Activated CD4-positive, alpha-beta T cell treated with anti-CD3 and anti-CD28 coated beads for 48 hours (primary cell): ENCODE measurements around the gene NEUROG1.
A peak's percentile ranks its signal among the peaks of the same experiment; 100 is the strongest.

Experiments
- DNase-seq: peaks from one replicate; pipeline ENCODE4 v3.0.0-alpha.2; 2020

The NEUROG1 gene, protein sequence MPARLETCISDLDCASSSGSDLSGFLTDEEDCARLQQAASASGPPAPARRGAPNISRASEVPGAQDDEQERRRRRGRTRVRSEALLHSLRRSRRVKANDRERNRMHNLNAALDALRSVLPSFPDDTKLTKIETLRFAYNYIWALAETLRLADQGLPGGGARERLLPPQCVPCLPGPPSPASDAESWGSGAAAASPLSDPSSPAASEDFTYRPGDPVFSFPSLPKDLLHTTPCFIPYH

DNA sequence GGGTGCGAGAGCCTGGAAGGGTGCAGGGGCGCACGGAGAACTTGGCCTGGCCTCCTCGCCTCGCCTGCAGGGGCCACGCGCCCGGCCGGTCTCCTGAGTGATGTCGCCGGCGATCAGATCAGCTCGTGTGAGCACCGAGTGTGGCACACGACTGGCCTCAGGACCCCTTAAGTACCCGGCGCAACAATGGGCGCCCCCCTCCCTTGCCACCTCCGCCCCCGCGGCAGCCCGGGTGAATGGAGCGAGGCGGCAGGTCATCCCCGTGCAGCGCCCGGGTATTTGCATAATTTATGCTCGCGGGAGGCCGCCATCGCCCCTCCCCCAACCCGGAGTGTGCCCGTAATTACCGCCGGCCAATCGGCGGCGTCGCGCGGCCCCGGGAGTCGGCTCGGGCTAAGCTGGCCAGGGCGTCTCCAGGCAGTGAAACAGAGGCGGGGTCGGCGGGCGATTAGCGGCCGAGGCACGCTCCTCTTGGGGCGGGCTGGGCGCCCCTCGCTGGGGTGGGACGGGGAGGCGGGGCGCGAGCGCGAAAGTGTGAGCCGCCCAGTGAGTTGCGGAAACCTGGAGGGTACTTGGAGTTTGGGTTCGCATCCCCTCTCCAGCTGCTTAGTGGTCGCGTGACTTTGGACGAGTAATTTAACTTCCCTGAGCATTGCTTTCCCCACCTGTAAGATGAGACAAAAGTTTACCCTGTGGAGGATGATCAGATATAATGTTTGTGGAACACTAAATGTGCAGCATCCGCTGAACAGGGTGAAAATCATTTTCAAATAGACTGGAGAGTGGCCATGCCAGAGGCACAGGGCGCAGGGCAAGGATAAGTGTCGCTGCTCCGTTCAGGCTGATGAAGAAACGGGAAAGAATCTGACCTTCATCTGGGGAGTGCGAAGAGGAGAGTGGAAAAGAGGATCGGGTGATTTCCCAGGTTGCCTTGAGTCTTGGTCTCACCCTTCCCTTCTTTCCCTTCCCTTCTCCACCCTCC is at the start of gene NEUROG1:
TSS of gene NEUROG1 (minus strand) at position 145 of the 982 bp plus-strand sequence. CDS start 274 bp downstream, outside the sequence.
- DNase-seq = no peak

DNA sequence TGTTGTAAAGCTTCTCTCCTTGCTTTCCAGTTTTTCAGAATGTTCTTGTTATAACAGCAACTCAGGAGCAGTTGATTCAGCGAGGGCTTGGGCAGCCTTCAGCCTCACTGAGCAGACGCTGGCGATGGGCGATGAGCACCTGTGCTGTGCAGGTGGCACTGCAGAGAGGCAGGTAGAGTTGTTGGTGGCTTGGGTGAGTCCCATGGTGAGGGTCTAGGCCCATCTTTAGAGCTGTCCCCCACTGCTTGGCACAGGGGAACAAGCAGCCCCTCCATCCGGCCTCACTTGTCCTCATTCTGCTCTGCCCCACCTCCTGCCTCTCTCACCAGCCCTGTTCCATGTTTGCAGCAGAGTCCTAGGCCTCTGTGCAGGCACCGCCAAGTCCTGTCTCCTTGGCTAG is 49.2 kb upstream of the NEUROG1 start:
- no peak for DNase-seq

DNA sequence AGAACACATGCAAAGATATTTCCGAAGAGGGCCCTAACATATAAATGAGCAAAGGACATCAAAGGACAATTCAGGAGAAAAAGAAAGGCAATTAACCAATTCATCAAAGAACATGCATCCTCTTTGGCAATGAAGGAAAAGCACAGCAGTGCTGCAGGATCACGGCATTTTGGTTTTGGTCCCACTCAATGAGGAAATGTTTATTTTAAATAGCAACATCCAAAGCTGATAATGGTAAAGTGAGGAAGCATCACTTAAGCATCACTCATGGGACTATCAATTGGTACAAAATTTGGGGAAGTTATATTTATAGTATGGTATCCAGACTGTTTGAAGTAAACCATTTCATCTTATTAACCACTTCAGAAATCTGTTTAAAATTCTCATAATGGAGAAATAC is 48.5 kb upstream of the NEUROG1 start:
- DNase-seq = no peak

DNA sequence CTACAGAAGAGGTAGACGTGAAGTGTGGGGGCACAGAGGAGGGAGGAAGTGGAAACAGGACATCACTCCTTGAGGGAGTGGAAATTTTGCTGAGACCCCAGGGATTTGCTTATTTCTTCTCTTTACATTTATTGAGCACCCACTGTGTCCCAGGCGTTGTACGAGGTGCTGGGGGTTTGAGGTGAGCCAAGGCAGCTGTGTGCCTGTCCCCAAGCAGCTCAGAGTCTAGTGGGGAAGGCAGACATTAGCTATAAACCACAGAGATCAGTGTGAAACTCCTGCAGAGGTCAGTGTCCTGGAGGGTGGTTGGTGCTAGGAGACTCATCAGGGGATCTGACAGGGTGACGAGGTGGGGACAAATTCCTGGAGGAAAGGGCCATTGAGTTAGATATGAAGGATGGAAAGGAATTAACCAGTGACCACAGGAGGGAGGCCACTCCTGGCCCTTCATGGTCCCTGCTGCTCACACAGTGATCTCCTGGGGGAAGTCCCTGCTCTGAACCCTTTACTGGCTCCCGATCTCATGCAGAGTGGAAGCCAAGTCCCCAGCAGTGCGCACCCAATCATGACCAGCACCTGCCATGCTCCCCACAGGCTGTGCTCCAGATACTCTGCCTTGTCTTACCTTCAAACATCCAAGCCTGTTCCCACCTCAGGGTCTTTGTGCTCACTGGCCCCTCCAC is 46.5 kb upstream of the NEUROG1 start:
- no peak for DNase-seq

DNA sequence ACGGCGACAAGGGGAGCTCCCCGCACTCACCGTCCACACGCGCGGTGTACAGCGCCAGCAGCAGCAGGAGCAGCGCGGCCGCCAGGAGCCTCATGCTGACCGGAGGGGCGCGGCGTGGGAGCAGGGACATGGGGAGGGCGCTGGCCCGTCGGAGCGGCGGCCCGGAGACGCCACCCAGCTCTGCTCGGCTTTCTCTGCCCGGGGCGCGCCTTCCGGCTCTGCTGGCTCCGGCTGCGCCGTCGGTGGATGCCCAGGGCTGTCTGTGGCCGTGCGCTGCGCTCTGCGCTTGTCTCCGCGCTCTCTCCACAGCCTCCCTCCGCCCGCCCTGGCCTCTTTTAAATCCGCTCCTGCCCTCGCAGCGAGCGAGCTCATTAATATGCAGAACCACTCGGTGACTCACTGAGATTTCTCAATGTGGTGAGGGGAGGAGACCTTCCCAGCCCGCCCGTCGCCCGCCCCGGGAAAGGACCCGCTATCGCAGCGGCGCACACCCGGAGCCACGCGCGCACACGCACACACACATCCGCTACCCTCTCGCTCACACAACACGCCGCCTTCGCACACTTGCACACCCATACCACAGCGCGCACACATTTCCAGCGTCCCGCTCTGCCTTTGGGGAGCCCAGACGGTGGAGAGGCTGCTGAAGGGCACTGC is 43.0 kb upstream of the NEUROG1 start, which contains the start of gene CXCL14:
TSS of gene CXCL14 (minus strand) at position 307 of the 657 bp plus-strand sequence. CDS start at position 94, 213 bp downstream.
- peak; percentile 48 for DNase-seq

DNA sequence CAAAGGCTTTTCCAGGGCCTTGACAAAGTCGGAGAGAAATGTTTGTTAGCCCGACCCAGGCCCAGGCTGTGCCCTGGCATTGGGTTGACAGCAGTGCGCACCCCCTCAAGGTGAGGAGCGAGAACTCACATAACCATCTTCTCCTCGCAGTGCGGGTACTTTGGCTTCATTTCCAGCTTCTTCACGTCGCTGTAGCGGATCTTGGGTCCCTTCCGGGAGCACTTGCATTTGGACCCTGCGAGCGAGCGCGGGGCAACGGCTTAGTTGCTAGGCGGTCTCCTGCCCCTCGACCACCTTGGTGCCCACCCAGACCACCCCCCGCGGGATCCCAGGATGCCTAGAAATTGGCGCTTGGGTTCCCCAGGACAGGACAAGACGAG is 42.5 kb upstream of the NEUROG1 start:
- DNase-seq = no peak

DNA sequence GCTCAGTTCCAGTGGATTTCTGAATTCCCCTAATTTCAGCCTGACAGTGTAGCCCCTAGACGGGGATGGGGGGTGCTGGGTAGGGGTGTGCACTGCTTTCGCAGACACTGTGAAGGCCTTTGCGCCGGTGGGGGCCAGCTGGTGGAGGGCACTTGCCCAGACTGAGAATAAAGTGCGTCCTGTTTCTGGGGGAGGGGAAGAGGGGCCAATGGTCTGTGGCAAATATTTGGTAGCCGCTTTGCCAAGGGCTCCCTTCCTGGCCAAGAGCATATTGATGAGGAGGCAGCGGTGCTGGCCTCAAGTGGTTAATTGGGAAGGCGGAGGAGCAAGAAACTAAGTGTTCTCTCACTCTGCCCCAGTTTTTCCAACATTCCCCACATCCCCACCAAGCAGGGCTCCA is 41.7 kb upstream of the NEUROG1 start:
- DNase-seq = no peak

DNA sequence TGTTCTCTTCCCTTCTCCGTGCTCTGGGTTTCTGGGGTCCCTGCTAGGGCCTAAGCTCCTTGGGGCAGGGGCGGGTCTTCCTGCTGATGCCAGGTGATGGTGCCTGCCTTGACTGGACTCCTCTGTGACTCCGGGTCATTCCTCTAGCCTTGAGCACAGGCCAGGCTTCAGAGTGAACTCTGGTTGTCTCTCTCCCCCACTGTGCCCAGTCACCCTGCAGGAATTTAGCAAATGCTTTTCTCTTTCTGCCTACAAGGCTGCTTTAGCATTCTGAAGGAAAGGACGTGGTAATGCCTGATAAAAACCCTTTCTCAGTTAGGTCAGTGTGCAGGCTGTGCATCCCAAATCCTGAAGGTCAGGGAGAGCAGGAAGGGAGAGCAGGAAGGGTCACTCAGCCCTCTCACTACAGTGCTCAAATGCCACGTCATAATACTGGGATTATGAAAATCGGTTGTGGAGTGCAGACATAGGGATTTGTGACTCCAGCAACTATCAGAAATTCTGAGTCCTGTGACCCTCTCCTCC is 40.4 kb upstream of the NEUROG1 start:
- DNase-seq = no peak

DNA sequence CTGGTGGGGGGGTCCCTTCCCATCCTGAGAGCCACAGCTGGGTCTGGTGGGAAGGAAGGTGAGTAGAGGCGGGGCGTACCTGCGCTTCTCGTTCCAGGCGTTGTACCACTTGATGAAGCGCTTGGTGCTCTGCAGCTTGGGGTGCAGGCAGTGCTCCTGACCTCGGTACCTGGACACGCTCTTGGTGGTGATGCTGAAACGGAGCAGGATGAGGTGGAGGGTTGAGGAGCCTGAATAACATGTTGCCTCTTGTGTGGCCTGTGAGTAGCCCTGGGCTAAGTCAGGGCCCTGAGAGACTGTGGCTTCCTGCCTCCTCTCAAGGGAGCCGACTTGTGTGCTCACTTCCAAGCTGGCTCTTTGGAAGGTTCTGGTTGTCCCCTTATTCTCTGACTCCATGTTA is 38.7 kb upstream of the NEUROG1 start:
- DNase-seq = no peak

DNA sequence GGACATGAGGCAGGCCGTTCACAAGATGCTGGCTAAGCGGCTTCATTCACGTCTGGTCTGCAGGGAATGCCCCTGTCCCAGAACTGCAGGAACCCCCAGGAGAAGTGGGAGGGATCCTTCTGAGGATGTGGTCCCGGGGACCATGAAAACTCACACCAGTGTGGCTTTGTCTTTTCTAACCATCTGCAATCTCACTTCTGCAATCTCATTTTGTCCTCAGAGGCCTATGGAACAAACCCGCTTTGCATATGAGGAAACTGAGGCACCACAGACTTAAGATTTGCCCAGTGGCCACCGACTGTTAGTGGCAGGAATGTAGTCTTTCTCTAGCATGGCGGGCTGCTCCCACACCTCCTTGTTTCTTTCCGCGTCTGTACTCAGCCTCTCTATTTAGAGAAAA is 36.1 kb upstream of the NEUROG1 start:
- no peak for DNase-seq

DNA sequence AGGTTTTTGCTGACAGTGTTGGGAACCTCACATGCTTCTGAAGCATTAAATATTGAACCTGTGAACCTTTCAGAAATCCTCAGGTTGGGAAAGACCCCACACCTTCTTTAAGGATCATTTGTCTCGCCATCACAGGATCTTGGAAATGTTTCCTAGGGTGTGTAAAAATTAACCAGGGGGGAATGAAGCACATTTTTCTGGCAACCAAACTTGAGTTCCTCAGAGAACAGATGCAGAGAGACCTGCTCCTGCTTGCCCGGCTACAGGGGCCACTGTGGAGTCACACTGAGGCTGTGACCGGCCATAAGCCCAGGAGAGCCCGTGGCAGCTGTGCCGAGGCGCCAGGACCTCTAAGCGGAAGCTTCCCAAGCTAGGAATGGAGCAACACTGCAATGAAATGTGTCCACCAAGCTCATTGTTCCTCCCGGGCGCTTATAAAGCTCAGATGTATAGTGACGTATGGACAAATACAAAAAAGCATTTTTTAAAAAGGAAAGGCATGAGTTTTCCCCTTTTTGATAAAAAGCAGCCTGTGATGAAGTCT is 35.4 kb upstream of the NEUROG1 start:
- no peak for DNase-seq

DNA sequence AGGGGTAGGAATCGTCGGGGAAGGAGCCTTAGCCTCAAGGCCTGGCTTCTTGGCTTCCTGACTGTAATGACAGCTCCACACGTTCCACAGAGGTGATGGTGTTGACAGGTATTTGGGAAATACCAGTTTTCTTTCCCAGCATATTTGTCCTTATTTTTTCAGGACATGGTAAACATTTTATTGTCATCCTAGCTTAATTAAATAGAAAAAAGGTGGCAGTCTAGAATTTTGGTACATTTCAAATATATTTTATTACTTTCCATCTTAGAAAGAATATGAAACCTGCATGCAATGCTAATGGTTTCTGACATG is 34.6 kb upstream of the NEUROG1 start:
- no peak for DNase-seq

DNA sequence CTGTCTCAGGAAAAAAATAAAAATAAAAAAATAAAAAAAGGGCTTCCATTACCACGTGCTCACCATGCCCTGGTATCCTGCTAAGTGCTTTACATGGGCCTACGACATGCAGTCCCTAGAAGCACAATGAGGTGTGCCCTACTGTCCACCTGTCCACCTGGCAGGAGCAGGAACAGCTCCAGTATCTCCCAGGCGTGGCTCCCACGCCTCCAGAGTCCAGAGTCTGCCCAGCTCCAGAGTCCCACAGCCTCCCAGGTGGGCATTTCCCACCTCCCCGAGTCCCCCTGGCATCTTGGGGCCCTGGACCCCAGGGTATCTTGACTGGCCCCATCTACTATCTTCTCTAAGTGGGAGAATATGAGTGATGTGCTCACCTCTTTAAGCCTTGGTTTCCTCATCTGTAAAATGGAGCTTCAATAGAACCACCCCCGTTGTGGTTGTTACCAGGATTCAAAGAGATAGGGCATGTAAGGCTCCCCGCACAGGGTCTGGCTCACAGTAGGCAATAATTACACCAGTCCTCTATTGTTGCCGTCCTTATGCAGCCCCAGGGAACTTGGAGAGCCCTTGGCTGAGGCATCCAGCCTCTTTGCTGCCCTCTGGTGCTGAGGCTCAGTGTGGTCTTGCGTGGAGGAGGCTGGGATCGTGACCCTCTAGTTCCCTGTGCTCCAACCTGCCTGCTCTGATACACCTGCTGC is 34.1 kb upstream of the NEUROG1 start:
- DNase-seq = peak; percentile 20

DNA sequence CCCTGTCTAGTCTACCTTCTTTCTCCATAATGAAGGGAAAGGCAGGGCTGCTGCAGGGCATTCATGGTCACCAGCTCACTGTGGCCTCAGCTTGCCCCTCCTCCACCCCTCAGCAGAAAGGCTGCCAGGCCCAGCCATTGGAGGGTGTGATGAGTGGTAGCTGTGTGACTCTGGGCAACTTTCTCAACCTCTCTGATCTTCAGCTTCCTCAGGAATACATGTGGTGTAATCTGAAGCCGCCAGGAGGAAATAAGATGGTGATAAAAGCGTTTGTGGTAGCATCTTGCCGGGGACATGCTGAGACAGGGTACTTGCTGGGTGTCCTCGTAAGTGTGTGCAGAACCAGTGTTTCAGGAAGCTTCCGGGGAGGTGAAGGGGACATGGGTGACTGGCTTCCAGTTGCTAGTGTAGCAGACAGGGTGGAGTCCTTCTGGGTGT is 33.2 kb upstream of the NEUROG1 start:
- DNase-seq = no peak

DNA sequence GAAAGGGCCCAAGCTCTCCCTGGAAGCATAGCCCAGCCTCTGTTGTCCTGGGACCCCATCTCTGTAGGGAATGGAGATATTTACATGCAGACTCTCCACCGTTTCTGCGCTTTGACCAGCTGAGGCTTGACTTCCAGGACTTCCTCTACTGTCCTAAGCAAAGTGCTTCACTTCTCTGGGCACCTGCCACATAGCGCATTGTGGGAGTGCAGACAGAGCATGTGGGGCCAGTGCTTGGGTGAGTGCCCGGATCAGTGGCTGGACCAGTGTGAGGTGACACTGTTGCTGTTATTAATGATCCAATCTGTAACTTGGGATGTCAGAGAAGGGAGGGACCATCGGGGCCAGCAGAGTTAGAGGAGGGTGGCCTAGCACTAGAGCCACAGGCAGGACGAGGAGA is 32.5 kb upstream of the NEUROG1 start:
- no peak for DNase-seq

DNA sequence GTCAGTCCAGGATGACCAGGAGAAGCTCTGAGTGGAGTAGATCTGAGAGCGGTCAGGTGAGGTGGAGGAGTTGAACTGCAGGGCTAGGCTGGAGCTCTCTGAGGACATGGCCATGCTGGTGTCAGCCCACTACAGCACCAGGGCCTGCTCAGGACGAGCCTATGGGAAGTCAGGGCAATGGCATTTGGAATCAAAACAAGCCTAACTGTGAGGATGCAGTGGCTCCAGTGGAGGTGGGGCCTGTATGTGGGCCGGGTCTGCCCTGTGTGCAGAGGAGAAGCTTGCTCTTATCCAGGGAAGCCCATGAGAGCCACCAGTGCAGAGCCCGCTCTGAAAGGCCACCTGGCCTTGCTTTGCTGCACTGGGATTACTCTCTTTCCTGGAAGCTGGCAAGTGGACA is 31.9 kb upstream of the NEUROG1 start:
- no peak for DNase-seq

DNA sequence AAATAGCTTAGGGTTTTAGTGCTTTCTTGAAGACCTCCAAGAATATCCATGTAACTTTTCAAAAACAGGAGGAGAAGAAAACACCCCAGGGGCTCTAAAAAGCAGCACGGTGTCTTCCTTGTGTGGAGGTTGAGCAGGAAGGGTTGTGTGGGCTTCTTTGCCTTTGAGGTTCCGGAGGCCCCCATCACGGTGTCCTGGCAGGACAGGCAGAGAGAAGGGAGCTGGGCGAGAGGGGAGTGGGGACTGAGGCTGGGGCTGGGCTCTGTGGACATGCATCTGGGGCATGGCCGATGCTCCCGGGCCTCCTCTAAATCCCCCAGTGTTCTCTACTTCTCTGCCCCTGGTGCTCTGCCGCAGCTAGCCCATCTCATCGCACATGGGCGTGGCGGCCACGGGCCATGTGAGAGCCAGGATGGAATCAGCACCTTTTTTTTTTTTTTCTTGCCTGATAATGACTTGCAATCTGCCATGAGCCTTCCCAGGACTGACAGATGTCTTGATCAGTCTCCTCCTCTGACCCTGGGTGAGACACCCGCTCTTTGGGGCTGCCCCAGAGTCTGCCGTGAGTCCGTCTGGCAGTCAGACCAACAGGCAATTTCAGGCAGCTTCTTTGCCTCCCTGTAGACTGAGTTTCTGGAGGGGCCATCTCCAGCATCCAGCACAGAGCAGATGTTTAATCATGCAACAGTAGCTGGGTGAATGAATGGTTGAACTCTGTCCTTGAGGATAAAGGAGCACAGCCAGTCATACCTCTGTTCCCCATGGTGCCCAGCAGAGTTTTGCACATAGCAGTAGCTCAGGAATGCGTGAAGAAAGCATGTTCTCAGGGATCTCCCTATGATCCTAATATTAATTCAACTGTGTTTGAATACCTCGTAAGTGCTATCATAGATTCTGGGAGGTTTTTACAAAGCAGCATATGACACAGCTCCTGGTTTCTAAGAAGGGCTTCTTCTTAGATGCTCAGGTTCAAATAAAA is 30.9 kb upstream of the NEUROG1 start:
- no peak for DNase-seq

DNA sequence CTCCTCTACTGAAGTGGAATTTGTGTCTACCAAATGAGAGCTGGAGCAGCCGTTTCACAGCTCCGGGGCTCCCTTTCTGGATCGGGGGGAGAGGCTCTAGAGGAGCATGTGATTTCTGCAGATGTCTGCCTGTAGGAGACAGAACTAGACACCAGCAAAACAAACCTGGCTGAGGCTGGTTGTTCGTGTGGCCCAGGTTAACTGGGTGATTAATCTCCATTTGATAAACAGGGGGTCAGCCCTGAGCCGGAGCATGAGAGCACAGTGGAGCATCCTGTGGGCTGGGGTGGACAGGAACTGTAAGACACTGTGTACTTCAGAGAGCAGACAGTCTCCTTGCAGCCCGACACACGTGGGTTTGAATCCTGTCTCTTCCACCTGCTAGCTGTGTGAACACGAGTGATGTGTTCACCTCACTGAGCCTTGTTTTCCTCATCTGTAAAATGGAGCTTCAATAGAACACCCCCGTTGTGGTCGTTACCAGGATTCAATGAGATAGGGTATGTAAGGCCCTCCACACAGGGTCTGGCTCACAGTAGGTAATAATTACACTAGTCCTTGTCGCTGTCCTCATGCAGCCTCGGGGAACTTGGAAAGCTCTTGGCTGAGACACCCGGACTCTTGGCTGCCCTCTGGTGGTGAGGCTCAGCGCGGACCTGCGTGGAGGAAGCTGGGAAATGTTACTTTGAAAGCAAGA is 30.1 kb upstream of the NEUROG1 start:
- DNase-seq = peak; percentile 86

DNA sequence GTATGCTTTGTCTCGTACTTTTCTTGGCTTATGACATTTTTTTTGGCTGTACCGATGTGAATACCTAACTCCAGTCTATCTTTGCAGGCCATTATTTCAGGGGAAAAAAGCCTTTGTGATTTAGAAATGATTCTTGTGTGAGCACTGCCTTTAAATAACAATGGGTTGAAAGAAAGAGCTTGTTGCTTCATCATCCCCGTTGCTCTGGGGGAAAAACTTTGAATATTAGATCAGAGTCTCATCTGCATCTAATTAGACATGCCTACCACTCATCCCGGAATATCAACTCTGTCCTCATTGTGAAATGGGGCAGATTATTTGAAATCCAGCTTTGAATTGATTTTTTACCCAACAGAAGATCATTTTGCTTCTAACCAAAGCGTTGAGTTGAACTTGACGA is 29.5 kb upstream of the NEUROG1 start:
- no peak for DNase-seq

DNA sequence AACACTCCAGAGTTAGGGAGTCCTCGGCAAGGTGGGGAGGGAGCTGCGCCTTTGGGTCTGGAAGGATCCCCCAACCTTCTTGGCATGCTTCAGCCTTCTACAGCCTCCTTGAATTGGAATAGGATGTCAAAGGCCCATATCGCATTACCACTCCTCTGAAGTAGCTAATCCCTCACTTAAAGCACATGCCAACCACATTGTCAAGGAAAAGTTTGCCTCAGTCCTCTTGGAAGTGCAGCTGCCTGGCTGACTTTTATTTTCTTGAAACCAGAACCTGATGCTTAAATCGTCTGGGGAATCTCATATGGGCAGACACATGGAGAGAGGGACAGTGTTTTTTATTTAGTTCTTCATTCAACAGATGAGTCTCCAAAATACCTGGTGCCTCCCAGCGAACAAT is 28.6 kb upstream of the NEUROG1 start:
- no peak for DNase-seq
